Measurements from ENCODE around the gene NUDT3.

The NUDT3 gene

DNA sequence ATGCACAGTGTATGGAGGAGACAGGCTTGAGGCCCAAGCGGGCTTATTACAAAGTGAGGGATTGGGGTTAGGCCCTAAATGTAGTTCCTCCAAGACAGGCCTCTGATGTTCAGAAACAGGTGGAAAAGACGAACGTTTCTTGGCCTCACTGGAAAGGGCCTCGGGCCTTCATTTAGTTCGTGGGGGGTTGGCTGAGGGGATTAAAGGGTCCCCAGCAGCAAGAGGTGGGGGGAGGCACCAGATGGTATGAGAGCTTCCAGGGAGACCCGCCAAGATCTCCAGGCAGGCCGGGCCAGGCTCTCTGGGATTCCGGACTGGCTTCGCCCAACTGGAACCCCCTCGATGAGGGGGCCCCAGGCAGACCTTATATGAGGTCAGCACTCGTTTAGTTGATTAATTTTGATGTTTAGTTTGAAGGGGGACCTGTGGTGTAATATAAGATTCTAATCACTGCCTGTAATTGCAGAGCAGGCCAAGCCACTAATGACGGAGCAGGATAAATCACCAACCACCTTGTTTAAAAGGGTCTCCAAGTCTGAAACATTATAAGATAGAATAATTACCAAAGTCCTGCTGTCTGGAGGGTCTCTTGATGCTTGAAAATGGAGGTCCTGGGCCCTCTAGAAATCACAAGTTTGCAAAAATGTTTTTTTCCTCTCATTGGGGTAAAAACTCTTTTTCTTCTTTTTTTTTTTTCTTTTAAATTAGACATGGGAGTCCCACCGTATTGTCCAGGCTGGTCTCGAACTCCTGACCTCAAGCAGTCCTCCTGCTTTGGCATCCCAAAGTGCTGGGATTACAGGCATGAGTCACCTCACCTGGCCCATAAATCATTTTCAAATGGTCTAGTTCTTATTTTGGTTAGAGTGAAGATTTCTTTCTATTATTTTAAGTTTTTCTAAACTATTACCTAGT is 153.6 kb downstream of the NUDT3 start:
- H3K4me3 ChIP-seq (ENCODE audit: low read depth, low read length), result peak overlapping the region; percentile 69
- TF ChIP-seq, protein P1, sequence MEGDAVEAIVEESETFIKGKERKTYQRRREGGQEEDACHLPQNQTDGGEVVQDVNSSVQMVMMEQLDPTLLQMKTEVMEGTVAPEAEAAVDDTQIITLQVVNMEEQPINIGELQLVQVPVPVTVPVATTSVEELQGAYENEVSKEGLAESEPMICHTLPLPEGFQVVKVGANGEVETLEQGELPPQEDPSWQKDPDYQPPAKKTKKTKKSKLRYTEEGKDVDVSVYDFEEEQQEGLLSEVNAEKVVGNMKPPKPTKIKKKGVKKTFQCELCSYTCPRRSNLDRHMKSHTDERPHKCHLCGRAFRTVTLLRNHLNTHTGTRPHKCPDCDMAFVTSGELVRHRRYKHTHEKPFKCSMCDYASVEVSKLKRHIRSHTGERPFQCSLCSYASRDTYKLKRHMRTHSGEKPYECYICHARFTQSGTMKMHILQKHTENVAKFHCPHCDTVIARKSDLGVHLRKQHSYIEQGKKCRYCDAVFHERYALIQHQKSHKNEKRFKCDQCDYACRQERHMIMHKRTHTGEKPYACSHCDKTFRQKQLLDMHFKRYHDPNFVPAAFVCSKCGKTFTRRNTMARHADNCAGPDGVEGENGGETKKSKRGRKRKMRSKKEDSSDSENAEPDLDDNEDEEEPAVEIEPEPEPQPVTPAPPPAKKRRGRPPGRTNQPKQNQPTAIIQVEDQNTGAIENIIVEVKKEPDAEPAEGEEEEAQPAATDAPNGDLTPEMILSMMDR (IDR thresholded peaks at IDR 0.05; ENCODE audit: borderline replicate concordance, insufficient read depth, low read depth, low read length), result no peak

DNA sequence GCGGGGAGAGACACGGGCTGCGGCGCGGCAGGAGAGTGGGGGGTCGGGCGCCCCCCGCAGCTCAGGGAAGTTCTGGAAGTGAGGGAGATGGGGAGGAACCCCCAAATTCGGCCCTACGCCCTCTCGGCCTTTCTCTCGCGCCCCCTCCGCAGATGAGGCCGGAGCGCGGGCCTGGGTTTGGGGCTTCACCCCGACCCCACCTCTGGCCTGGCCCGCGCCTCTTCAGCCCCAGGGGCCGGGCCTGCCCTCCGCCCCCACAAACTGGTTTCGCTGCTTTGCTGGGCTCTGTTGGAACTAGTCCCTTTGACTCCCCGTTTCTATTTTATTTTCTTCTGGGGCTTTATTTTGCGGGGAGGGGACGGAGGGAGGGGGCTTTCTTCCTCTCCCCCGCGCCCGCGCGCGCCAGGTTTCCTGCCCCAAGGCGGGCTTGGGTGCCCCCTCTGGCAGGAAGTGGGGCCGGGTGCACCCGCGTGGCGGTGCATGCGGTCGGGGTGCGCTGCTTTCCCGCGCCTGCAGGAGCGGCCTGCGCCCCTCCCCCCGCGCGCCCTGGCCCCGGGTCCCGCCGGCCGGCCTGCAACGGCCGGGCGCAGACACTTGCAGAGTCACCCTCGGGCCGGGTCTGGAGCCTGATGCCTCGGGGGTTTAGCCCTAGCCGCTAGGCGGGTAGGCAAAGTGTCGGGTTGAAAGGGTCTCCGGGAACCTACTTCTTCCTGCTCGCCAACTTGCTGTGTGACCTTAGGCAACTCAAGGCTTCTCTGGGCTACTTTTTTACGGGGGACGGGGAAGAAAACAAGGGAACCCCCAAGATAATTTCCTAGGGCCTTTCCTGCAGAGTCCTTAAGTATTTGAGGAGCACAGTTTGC is 154.5 kb downstream of the NUDT3 start:
- TF ChIP-seq, protein P1 (IDR thresholded peaks at IDR 0.05; ENCODE audit: borderline replicate concordance, insufficient read depth, low read depth, low read length), result peak; percentile 43; the same call in 1 of the 2 replicates
- peak overlapping the region; percentile 69 for H3K4me3 ChIP-seq (ENCODE audit: low read depth, low read length)

DNA sequence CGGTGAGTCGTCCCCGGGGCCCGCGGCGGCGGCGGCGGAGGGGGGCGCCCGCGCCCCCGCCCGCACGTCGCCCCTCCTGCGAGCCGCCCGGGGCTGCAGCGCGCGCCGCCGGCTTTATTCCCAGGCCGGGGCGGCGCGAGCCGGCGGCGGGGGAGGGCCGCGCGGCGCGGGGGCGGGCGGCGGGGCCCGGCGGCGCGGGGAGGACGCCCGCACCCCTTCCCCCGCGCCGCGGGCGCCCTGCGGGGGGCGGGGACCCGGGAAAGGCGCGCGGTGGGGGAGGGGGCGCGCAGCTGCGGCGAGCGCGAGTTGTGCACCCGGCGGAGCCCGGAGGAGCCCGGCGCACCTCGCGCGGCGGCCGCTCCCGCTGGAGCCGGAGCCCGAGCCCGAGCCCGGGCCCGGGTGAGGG is 155.2 kb downstream of the NUDT3 start:
- TF ChIP-seq, protein P1 (IDR thresholded peaks at IDR 0.05; ENCODE audit: borderline replicate concordance, insufficient read depth, low read depth, low read length), result no peak
- H3K4me3 ChIP-seq (ENCODE audit: low read depth, low read length), result peak overlapping the region; percentile 69

DNA sequence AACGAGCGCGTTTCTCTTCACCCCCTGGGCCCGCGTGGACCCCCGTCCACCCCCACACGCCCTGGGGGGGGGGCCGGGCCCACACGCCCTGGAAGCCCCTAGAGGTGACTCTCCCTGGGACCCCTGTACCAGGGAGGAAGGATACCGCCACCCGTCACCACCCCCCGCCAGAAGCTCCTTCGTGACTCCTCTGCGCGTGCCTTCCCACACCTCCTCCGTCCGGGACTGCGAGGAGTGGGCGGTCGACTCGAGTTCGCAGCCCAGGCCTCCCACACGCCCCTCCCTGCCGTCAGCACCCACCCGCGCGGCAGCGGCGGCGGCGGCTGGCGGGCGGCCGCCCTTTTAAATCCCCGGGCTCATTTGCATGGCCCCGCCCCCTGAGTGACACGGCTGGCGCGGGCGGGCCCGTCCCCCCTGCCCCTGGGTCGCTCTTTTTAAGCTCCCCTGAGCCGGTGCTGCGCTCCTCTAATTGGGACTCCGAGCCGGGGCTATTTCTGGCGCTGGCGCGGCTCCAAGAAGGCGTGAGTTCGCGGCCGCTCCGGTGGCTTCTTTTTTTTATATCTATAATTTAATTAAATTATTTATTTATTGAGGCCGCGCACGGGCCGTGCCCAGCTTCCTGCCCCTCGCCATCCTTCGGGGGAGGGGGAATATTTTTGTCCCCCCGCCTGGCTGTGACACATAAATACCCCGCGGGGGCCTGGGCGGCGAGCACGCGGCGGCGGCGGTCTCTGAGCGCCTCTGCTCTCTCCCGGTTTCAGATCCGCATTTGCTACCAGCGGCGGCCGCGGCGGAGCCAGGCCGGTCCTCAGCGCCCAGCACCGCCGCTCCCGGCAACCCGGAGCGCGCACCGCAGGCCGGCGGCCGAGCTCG is 155.8 kb downstream of the NUDT3 start, which contains the start of gene HMGA1:
Gene HMGA1 (plus strand): TSS at position 431 of the 873 bp plus-strand sequence. CDS start 3,908 bp downstream, outside the sequence.
- H3K4me3 ChIP-seq (ENCODE audit: low read depth, low read length), result peak within 1 kb of the TSS; percentile 69
- TF ChIP-seq, protein P1 (IDR thresholded peaks at IDR 0.05; ENCODE audit: borderline replicate concordance, insufficient read depth, low read depth, low read length), result no peak

DNA sequence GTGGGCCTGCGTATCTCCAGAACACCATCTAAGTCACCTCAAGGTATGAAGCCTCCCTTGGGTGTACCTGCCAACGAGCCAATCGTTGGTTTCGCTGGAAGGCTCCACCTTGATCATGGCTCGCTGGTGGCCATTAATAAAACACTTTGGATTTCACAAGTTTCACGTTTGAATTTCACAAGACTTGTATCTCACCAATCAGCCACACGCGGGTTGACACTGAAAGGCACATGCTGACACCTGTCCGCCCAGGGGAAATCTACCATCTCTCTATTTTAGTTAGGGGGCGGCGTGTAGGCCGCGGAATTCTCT is 156.4 kb downstream of the NUDT3 start:
- H3K4me3 ChIP-seq (ENCODE audit: low read depth, low read length), result peak overlapping the region; percentile 69
- TF ChIP-seq, protein P1 (IDR thresholded peaks at IDR 0.05; ENCODE audit: borderline replicate concordance, insufficient read depth, low read depth, low read length), result no peak

DNA sequence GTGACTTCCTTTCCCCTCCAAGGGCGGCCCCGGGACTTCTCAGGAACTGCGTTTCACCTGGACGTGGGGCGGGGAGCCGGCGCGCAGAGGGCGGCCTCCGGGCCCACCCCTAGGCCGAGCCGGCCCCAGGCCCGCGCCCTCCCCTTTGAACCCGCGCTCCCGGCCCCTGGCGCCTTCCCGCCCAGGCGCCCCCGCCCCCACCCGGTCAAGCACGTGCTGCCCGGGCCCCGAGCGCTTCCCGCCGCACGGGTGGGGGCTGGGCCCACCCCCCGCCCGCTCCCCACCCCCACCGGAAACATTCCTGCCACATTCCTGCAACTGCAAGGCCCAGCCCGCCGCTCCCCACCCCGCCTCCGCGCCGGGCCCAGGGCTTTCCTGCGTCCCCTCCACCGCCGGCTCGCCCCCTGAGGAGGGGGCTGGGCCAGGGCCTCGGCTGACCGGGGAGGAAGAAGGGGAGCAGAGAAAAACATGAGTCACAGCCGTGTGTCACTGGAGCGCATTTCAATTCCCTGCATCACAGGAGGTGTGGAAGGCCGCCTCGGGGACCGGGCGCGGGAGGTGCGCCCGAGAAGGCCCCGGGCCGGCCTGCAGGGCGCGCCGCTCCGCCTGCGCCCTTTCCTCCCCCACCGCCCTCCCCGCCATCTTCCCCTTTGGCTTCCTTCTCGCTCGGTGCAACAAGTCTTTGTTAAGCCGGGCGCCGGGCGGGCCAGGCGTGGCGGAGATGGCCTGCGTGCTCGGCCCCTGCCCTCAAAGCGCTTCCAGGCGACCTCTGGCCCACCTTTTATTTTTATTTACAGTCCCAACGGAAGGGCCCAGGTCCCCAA is 156.9 kb downstream of the NUDT3 start:
- TF ChIP-seq, protein P1 (IDR thresholded peaks at IDR 0.05; ENCODE audit: borderline replicate concordance, insufficient read depth, low read depth, low read length), result no peak
- peak overlapping the region; percentile 69 for H3K4me3 ChIP-seq (ENCODE audit: low read depth, low read length)

Data from GM12875 (cell line).